ENCODE measurements around the gene HHAT.

DNA sequence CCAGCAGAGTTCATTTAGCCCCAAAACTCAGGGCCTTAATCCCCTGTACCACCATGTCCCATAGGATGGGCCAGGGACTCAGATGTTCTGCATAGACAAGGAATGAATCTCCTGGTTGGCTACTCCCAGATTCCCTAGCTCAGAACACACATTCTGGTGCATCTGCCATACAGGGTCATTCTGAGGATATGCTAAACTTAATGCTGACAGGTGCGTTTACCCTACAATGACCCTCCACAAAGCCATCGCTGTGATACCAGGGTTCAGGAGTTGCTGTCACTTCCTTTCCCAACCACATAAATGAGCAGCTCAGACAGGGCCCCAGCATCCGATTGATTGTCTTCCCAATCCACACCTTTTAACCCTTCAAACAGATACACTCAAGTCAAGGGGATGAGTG lies 32.0 kb upstream of the HHAT start:
- TF ChIP-seq, protein P1, sequence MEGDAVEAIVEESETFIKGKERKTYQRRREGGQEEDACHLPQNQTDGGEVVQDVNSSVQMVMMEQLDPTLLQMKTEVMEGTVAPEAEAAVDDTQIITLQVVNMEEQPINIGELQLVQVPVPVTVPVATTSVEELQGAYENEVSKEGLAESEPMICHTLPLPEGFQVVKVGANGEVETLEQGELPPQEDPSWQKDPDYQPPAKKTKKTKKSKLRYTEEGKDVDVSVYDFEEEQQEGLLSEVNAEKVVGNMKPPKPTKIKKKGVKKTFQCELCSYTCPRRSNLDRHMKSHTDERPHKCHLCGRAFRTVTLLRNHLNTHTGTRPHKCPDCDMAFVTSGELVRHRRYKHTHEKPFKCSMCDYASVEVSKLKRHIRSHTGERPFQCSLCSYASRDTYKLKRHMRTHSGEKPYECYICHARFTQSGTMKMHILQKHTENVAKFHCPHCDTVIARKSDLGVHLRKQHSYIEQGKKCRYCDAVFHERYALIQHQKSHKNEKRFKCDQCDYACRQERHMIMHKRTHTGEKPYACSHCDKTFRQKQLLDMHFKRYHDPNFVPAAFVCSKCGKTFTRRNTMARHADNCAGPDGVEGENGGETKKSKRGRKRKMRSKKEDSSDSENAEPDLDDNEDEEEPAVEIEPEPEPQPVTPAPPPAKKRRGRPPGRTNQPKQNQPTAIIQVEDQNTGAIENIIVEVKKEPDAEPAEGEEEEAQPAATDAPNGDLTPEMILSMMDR (IDR thresholded peaks at IDR 0.05; ENCODE audit: borderline replicate concordance, extremely low read depth, low read length, poor library complexity, severe bottlenecking): no peak
- no peak for TF ChIP-seq EZH2 (IDR thresholded peaks at IDR 0.05; ENCODE audit: borderline replicate concordance, low read depth, low read length, severe bottlenecking)
